ENCODE data around the gene TOPORS.
A peak's percentile ranks its signal among the peaks of the same experiment; 100 is the strongest.

Gene TOPORS

DNA sequence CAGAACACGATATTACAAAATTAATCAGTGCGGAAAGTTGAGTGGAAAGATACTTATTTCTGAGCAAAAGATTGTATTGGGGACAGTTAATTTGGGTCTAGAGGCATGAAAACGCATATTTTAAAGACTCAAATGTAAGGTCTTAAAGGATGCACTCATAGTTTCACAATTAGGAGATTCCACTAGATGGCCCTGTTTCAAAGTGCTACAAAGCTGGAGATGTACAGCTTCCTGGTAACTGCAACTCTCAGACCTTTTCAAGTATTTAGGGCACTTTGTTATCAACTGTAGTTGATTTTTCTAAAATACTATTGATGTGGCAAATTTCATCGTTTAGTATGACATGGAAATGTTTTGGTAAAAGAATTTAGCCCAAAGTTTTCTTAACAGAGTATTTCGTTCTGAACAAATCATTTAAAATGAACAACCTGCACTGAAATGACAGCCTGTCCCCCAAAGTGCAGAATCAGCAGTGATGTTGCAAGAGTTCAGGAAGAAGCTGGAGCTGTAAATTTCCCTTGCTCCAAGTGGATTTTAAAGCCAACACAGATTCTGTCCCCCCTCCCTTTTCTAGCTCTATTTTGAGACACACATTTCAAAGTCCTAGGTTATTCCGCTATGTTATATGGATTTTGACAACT lies 36.8 kb upstream of the TOPORS start:
- peak; percentile 64 for TF ChIP-seq CTCF (IDR thresholded peaks at IDR 0.05; ENCODE audit: low read depth, low read length, missing control alignments)
- no peak overlapping the region for H3K4me3 ChIP-seq (ENCODE audit: low read depth, low read length)
- peak; percentile 62 for DNase-seq (ENCODE audit: low read depth)
- in situ Hi-C loops (cut with HindIII; ENCODE audit: low sequenced_read_pairs), result no loop called here

DNA sequence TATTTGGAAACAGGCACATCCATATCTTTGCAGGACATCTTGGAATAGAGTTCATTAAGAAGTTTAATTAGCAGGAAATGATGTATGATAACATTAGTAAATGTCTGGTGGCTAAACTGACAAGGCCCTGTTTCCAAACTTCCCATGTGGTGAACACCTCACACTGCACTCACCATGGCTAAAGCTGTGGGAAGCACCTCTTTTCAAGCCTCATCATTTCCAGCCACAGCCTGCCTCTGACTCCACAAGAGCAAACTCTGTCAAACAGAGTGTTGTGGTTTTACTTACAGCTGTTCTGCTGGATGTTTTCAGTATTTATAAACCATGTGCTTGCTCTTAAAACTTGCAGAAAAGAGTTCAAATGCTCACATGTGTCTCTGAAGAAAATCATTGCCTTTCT lies 35.5 kb upstream of the TOPORS start:
- in situ Hi-C loops (cut with HindIII; ENCODE audit: low sequenced_read_pairs), result no loop called here
- no peak overlapping the region for H3K4me3 ChIP-seq (ENCODE audit: low read depth, low read length)
- DNase-seq (ENCODE audit: low read depth), result peak; percentile 42
- TF ChIP-seq CTCF (IDR thresholded peaks at IDR 0.05; ENCODE audit: low read depth, low read length, missing control alignments), result no peak

- DNase-seq (ENCODE audit: low read depth), result no peak
- no peak for TF ChIP-seq CTCF (IDR thresholded peaks at IDR 0.05; ENCODE audit: low read depth, low read length, missing control alignments)
- in situ Hi-C loops (cut with HindIII; ENCODE audit: low sequenced_read_pairs), result no loop called here
- H3K4me3 ChIP-seq (ENCODE audit: low read depth, low read length), result no peak overlapping the region
These were observed 32.4 kb upstream of the TOPORS start for GRCh38 chr9:32584784-32585183.

DNA sequence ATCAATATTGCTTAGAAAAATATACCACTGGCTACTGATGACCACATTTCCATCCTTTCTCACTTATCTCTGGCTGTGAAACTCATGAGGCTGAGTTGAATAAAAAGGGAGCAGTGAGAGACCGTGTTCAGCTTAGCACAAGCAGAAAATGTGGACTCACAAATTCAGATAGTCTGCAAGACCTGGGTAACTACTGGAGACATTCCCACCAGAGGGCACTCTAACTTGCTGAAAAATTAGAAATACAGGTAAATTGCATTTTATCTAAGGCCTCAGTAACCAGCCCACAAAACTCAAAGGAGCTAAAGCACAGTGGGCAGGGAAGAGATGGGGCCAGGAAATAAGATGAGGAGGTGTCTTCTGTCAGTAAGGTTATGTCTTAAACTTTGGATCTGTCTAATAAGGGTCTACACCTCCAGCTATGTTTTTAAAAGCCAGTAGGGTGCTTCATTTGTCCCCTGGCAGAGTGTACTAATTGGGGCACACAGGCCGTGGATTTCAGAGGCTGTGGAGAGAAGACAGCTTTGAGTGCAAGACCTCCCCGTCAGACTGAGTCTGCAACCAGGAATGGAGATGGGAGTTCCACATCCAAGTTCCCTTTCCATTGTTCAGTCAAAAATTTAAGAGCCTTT lies 29.2 kb upstream of the TOPORS start:
- H3K4me3 ChIP-seq (ENCODE audit: low read depth, low read length), result no peak overlapping the region
- peak; percentile 71 for TF ChIP-seq CTCF (IDR thresholded peaks at IDR 0.05; ENCODE audit: low read depth, low read length, missing control alignments)
- in situ Hi-C loops (cut with HindIII; ENCODE audit: low sequenced_read_pairs), result no loop called here
- DNase-seq (ENCODE audit: low read depth), result peak; percentile 83

GRCh38 chr9:32580631-32581300 lies 28.4 kb upstream of the TOPORS start:
- in situ Hi-C loops (cut with HindIII; ENCODE audit: low sequenced_read_pairs), result no loop called here
- no peak for DNase-seq (ENCODE audit: low read depth)
- TF ChIP-seq CTCF (IDR thresholded peaks at IDR 0.05; ENCODE audit: low read depth, low read length, missing control alignments), result no peak
- H3K4me3 ChIP-seq (ENCODE audit: low read depth, low read length), result no peak overlapping the region

GRCh38 chr9:32579706-32580331 lies 27.4 kb upstream of the TOPORS start:
- no peak overlapping the region for H3K4me3 ChIP-seq (ENCODE audit: low read depth, low read length)
- peak; percentile 96 for TF ChIP-seq CTCF (IDR thresholded peaks at IDR 0.05; ENCODE audit: low read depth, low read length, missing control alignments)
- peak; percentile 33 for DNase-seq (ENCODE audit: low read depth)
- in situ Hi-C loops (cut with HindIII; ENCODE audit: low sequenced_read_pairs), result loop anchor here (5.0 kb wide), 1 partner anchor 392 kb away; no protein-coding TSS in a partner anchor
